CD14-positive monocyte (primary cell): ENCODE results near the gene ISCU. TPM values are rescaled to one million over a fixed set of nuclear protein-coding genes. Genes with fewer than 3 reads are reported as not detected.

Experiments used
- DNase-seq, 3 donors: peaks; one replicate each; pipeline ENCODE4 v3.0.0-alpha.2; 2011 to 2022
- H2AFZ ChIP-seq: 2 replicates; pipeline ENCODE4 v1.6.0; 2012; ENCODE audit warnings: mild to moderate bottlenecking, low read depth, low read length, inconsistent platforms; ENCODE audit not compliant: insufficient read depth, poor library complexity, severe bottlenecking
- H3K27ac ChIP-seq, 2 donors: 1 replicate in 1 of 2; 2 replicates in 1 of 2; pipeline ENCODE4 v1.5.1; 2012 to 2013; ENCODE audit warnings: low read length in 2 of 2, control low read depth in 1 of 2, inconsistent platforms in 1 of 2, low read depth in 1 of 2, mild to moderate bottlenecking in 1 of 2
- H3K27me3 ChIP-seq, 2 donors: one replicate each; pipeline versions ENCODE4 v1.6.0 to v1.6.1; 2011 to 2013; ENCODE audit warnings: low read length in 2 of 2; ENCODE audit not compliant: control insufficient read depth in 2 of 2, insufficient read depth in 2 of 2
- H3K36me3 ChIP-seq, 2 donors: replicated peaks in 1 of 2; 1 replicate in 1 of 2; 2 replicates in 1 of 2; pipeline versions ENCODE4 v1.5.1 to v1.6.1; 2012 to 2013; ENCODE audit warnings: low read length in 2 of 2, control low read depth in 1 of 2, inconsistent platforms in 1 of 2, mild to moderate bottlenecking in 1 of 2; ENCODE audit not compliant: insufficient read depth in 2 of 2, control insufficient read depth in 1 of 2
- H3K4me1 ChIP-seq, 2 donors: 1 replicate in 1 of 2; 2 replicates in 1 of 2; pipeline versions ENCODE4 v1.5.1 to v1.6.1; 2012 to 2013; ENCODE audit warnings: low read length in 2 of 2, control low read depth in 1 of 2, inconsistent platforms in 1 of 2, mild to moderate bottlenecking in 1 of 2, moderate library complexity in 1 of 2; ENCODE audit not compliant: insufficient read depth in 2 of 2, control insufficient read depth in 1 of 2
- H3K4me2 ChIP-seq: replicated peaks from 2 replicates; pipeline ENCODE3; 2012; ENCODE audit warnings: low read length, moderate library complexity, mild to moderate bottlenecking; ENCODE audit not compliant: poor library complexity, severe bottlenecking; ENCODE audit errors: extremely low read depth
- H3K4me3 ChIP-seq, 3 experiments: fragments of 200-600 bp in 1 of 3; sonication (generic) in 1 of 3; replicated peaks in 1 of 3; 1 replicate in 2 of 3; 2 replicates in 1 of 3; pipeline ENCODE4 v1.5.1; 2011 to 2013; ENCODE audit warnings: low read length in 3 of 3, mild to moderate bottlenecking in 3 of 3, control low read depth in 2 of 3, low read depth in 2 of 3, inconsistent platforms in 1 of 3, moderate library complexity in 1 of 3
- H3K79me2 ChIP-seq: 2 replicates; pipeline ENCODE4 v1.6.0; 2012; ENCODE audit warnings: mild to moderate bottlenecking, control low read depth, inconsistent platforms, low read length, moderate library complexity; ENCODE audit not compliant: insufficient read depth
- H3K9ac ChIP-seq: 2 replicates; pipeline ENCODE4 v1.6.0; 2017; ENCODE audit warnings: low read length, mild to moderate bottlenecking; ENCODE audit not compliant: insufficient read depth, poor library complexity, severe bottlenecking
- H3K9me3 ChIP-seq, 2 donors: replicated peaks in 1 of 2; 1 replicate in 1 of 2; 2 replicates in 1 of 2; pipeline versions ENCODE4 v1.5.1 to v1.6.1; 2012 to 2013; ENCODE audit warnings: low read length in 2 of 2, control low read depth in 1 of 2; ENCODE audit not compliant: control insufficient read depth in 1 of 2, insufficient read depth in 1 of 2
- H4K20me1 ChIP-seq: 2 replicates; pipeline ENCODE4 v1.6.0; 2012; ENCODE audit warnings: mild to moderate bottlenecking, low read length, control low read depth, moderate library complexity; ENCODE audit not compliant: insufficient read depth
- H3K27ac Mint-ChIP-seq, 7 donors: one replicate each; pipeline ENCODE4 v1.8.0; 2020; ENCODE audit warnings: mild to moderate bottlenecking in 7 of 7, mixed read lengths in 7 of 7, moderate library complexity in 6 of 7, inconsistent platforms in 2 of 7
- H3K27me3 Mint-ChIP-seq, 3 donors: one replicate each; pipeline ENCODE4 v1.8.0; 2021 to 2022; ENCODE audit warnings: low read depth in 3 of 3, mild to moderate bottlenecking in 3 of 3, mixed read lengths in 3 of 3, moderate library complexity in 3 of 3, inconsistent platforms in 1 of 3
- H3K36me3 Mint-ChIP-seq, 2 donors: one replicate each; pipeline ENCODE4 v1.8.0; 2020; ENCODE audit warnings: mixed read lengths in 2 of 2, inconsistent platforms in 1 of 2, mild to moderate bottlenecking in 1 of 2
- H3K4me1 Mint-ChIP-seq: one replicate; pipeline ENCODE4 v1.8.0; 2020; ENCODE audit warnings: mild to moderate bottlenecking, mixed read lengths
- H3K4me3 Mint-ChIP-seq, 2 donors: one replicate each; pipeline ENCODE4 v1.8.0; 2020; ENCODE audit warnings: mild to moderate bottlenecking in 2 of 2, mixed read lengths in 2 of 2, moderate library complexity in 1 of 2
- H3K9me3 Mint-ChIP-seq, 7 donors: one replicate each; pipeline ENCODE4 v1.8.0; 2020 to 2022; ENCODE audit warnings: mixed read lengths in 7 of 7, mild to moderate bottlenecking in 6 of 7, moderate library complexity in 6 of 7, inconsistent platforms in 2 of 7
- CTCF ChIP-seq: fragments of 200-600 bp; IDR thresholded peaks from one replicate; pipeline ENCODE4 v1.8.0; 2022; ENCODE audit warnings: antibody characterized with exemption, mild to moderate bottlenecking
- WGBS: methylation state at CpG from one replicate; pipeline ENCODE4 v1.1.5; 2013; ENCODE audit warnings: missing lambda C conversion rate; ENCODE audit not compliant: insufficient coverage; 5-methylcytosine and 5-hydroxymethylcytosine counted together
- intact Hi-C, 2 donors: fragments of 100-400 bp; cut with micrococcal nuclease; formaldehyde crosslinking; loops; one replicate each; pipeline versions ENCODE4 v1.15.0 to v1.15.1; 2023
- polyA plus RNA-seq, 3 donors: library from polyadenylated mRNA; depleted of rRNA in 1 of 3; unstranded in 2 of 3; stranded (reverse) in 1 of 3; fragments of 300-500 nt in 2 of 3; fragments of >200 nt in 1 of 3; fragmentation: Illumina TruSeq in 2 of 3; gene quantifications; 1 replicate in 2 of 3; 2 replicates in 1 of 3; pipeline ENCODE4 v1.2.3, GENCODE V29; 2012 to 2021

Gene ISCU
- polyA plus RNA-seq, 3 donors, result 90.9 to 114 (median 111) TPM

- H3K9ac ChIP-seq, result no peak overlapping the region
- peaks cover 74 to 88% of the 10 kb centered on the region in 2 donors for H3K36me3 ChIP-seq
- peaks cover 44% of the 10 kb centered on the region for H3K79me2 ChIP-seq
- 100% methylated on average over 6 of the region's 10 CpGs for WGBS
- DNase-seq, result no peak
- peaks cover 7% of the 10 kb centered on the region for H4K20me1 ChIP-seq
- Mint-ChIP-seq H3K4me3 (no peak overlapping the region), H3K27ac (peak overlapping the region in 1 of 7 donors; percentile 21), H3K36me3 (peaks cover 77 to 88% of the 10 kb centered on the region in 2 donors), H3K4me1 (peaks cover 18% of the 10 kb centered on the region), H3K9me3 (no peaks in the 10 kb centered on the region), H3K27me3 (no peaks in the 10 kb centered on the region)
- intact Hi-C loops, result no loop called here
- H3K4me2 ChIP-seq, result no peak overlapping the region
- no peak overlapping the region for H2AFZ ChIP-seq
- no peak overlapping the region for H3K4me3 ChIP-seq
- H3K9me3 ChIP-seq, result no peaks in the 10 kb centered on the region
- peaks cover 14 to 16% of the 10 kb centered on the region in 2 donors for H3K4me1 ChIP-seq
- H3K27me3 ChIP-seq, result no peaks in the 10 kb centered on the region
- no peak for TF ChIP-seq CTCF
- no peak overlapping the region for H3K27ac ChIP-seq
Measured at GRCh38 chr12:108538616-108539195, 23.7 kb upstream of the ISCU start.

- Mint-ChIP-seq H3K27ac (peak overlapping the region in 4 of 7 donors; percentile 80 to 89 (median 86)), H3K4me1 (peaks cover 25% of the 10 kb centered on the region), H3K27me3 (no peaks in the 10 kb centered on the region), H3K36me3 (peaks cover 68 to 84% of the 10 kb centered on the region in 2 donors), H3K4me3 (no peak overlapping the region), H3K9me3 (no peaks in the 10 kb centered on the region)
- H3K79me2 ChIP-seq, result peaks cover 65% of the 10 kb centered on the region
- no peak overlapping the region for H3K4me2 ChIP-seq
- peak overlapping the region in 1 of 2 donors; percentile 78 for H3K27ac ChIP-seq
- H3K9ac ChIP-seq, result no peak overlapping the region
- intact Hi-C loops, result no loop called here
- peaks cover 77 to 88% of the 10 kb centered on the region in 2 donors for H3K36me3 ChIP-seq
- no peaks in the 10 kb centered on the region for H3K9me3 ChIP-seq
- H2AFZ ChIP-seq, result no peak overlapping the region
- no peak for TF ChIP-seq CTCF
- DNase-seq, result no peak
- no peaks in the 10 kb centered on the region for H3K27me3 ChIP-seq
- peaks cover 24 to 26% of the 10 kb centered on the region in 2 donors for H3K4me1 ChIP-seq
- WGBS, result 100% methylated on average over 1 of the region's 4 CpGs
- H4K20me1 ChIP-seq, result peaks cover 12% of the 10 kb centered on the region
- no peak overlapping the region for H3K4me3 ChIP-seq
Measured at GRCh38 chr12:108542320-108542719, 20.1 kb upstream of the ISCU start.
